ENCODE measurements around the gene ANAPC2. TPM values are rescaled to one million over a fixed set of nuclear protein-coding genes. Genes with fewer than 3 reads are reported as not detected.
A peak's percentile ranks its signal among the peaks of the same experiment; 100 is the strongest.

The ANAPC2 gene
- total RNA-seq, 3 donors from 2014 or later (not counting 1 experiment from before 2014, with no cell fraction given) = 146 to 172 (median 171) TPM

- H3K9me3 ChIP-seq (ENCODE audit: control insufficient read depth, insufficient read depth, low read length) = no peaks in the 10 kb centered on the region
- Mint-ChIP-seq H3K27me3 (ENCODE audit: low read depth in 2 of 2) (no peaks in the 10 kb centered on the region), H3K4me3 (no peak overlapping the region), H3K36me3 (no peaks in the 10 kb centered on the region), H3K4me1 (peaks cover 0 to 6% of the 10 kb centered on the region in 2 donors), H3K9me3 (no peaks in the 10 kb centered on the region), H3K27ac (no peak overlapping the region)
- WGBS (ENCODE audit: insufficient coverage) = 11% methylated on average over 61 of the region's 61 CpGs
- intact Hi-C loops (cut with micrococcal nuclease) = loop anchor here (2.0 to 5.0 kb wide), 2 partner anchors 17 to 94 kb away; partner anchors contain the start of genes NDOR1 and TMEM203
- no peak overlapping the region for H3K27ac ChIP-seq (ENCODE audit: low read length)
- DNase-seq (peak in 1 of 2 donors; percentile 38), ATAC-seq (no peak)
- H3K4me3 ChIP-seq (ENCODE audit: low read length) = no peak overlapping the region
- no peaks in the 10 kb centered on the region for H3K36me3 ChIP-seq (ENCODE audit: control insufficient read depth, insufficient read depth, low read length)
- no peak for TF ChIP-seq CTCF (IDR thresholded peaks at IDR 0.05)
- H3K27me3 ChIP-seq (ENCODE audit: control insufficient read depth, insufficient read depth, low read length) = no peaks in the 10 kb centered on the region
- H3K4me1 ChIP-seq (ENCODE audit: control insufficient read depth, insufficient read depth, low read length) = peaks cover 23% of the 10 kb centered on the region
Measured at GRCh38 chr9:137221506-137222111, 33.2 kb upstream of the ANAPC2 start.

- Mint-ChIP-seq H3K27me3 (ENCODE audit: low read depth in 2 of 2) (no peaks in the 10 kb centered on the region), H3K4me1 (peaks cover 0 to 6% of the 10 kb centered on the region in 2 donors), H3K36me3 (no peaks in the 10 kb centered on the region), H3K9me3 (no peaks in the 10 kb centered on the region), H3K27ac (no peak overlapping the region), H3K4me3 (no peak overlapping the region)
- Histone ChIP-seq H3K4me3 (ENCODE audit: low read length) (no peak overlapping the region), H3K27ac (ENCODE audit: low read length) (no peak overlapping the region), H3K9me3 (ENCODE audit: control insufficient read depth, insufficient read depth, low read length) (no peaks in the 10 kb centered on the region), H3K4me1 (ENCODE audit: control insufficient read depth, insufficient read depth, low read length) (peaks cover 23% of the 10 kb centered on the region), H3K36me3 (ENCODE audit: control insufficient read depth, insufficient read depth, low read length) (no peaks in the 10 kb centered on the region), H3K27me3 (ENCODE audit: control insufficient read depth, insufficient read depth, low read length) (no peaks in the 10 kb centered on the region)
- whole genome bisulfite sequencing (ENCODE audit: insufficient coverage) = 92% methylated on average over 14 of the region's 14 CpGs
- ATAC-seq = no peak
- intact Hi-C loops (cut with micrococcal nuclease) = loop anchor here (5.0 kb wide), 1 partner anchor 94 kb away; no protein-coding TSS in a partner anchor
- no peak for TF ChIP-seq CTCF (IDR thresholded peaks at IDR 0.05)
- DNase-seq = no peak
Measured at GRCh38 chr9:137221095-137221505, 32.7 kb upstream of the ANAPC2 start.

GRCh38 chr9:137220317-137221094 is 32.1 kb upstream of the ANAPC2 start:
- Histone ChIP-seq H3K36me3 (ENCODE audit: control insufficient read depth, insufficient read depth, low read length) (no peaks in the 10 kb centered on the region), H3K27me3 (ENCODE audit: control insufficient read depth, insufficient read depth, low read length) (no peaks in the 10 kb centered on the region), H3K27ac (ENCODE audit: low read length) (no peak overlapping the region), H3K4me3 (ENCODE audit: low read length) (no peak overlapping the region), H3K4me1 (ENCODE audit: control insufficient read depth, insufficient read depth, low read length) (peaks cover 23% of the 10 kb centered on the region), H3K9me3 (ENCODE audit: control insufficient read depth, insufficient read depth, low read length) (no peaks in the 10 kb centered on the region)
- Mint-ChIP-seq H3K9me3 (no peaks in the 10 kb centered on the region), H3K27ac (no peak overlapping the region), H3K4me3 (peak overlapping the region; percentile 21), H3K4me1 (peaks cover 0 to 6% of the 10 kb centered on the region in 2 donors), H3K36me3 (no peaks in the 10 kb centered on the region), H3K27me3 (ENCODE audit: low read depth in 2 of 2) (no peaks in the 10 kb centered on the region)
- 92% methylated on average over 52 of the region's 52 CpGs for WGBS (ENCODE audit: insufficient coverage)
- DNase-seq (peak in 1 of 2 donors; percentile 10), ATAC-seq (no peak)
- TF ChIP-seq CTCF (IDR thresholded peaks at IDR 0.05) = no peak
- intact Hi-C loops (cut with micrococcal nuclease) = loop anchor here (5.0 kb wide), 1 partner anchor 93 kb away; no protein-coding TSS in a partner anchor

Measured in natural killer cell (primary cell).